HCT116 (cell line): Measurements from ENCODE around the gene IFI16. TPM values are rescaled to one million over a fixed set of nuclear protein-coding genes. Genes with fewer than 3 reads are reported as not detected.

ENCODE experiments used
- ATAC-seq: fragments of 200-7000 bp; cut with Tn5 transposase; 2 replicates; pipeline ENCODE4 v1.9.1; 2020; ENCODE audit warnings: mild to moderate bottlenecking, moderate library complexity
- BruUV-seq: library from RNA; stranded (reverse); fragments of 400-500 nt; replicated peaks from 2 replicates; lab custom pipeline; 2021; lab: Mats Ljungman, UMichigan
- CTCF ChIA-PET: fragments of 300-600 bp; sonication (Branson Sonifier 250); formaldehyde crosslinking; loops from one replicate; lab custom pipeline; 2021; ENCODE audit warnings: antibody characterized with exemption; lab: Charles Lee
- POLR2A ChIA-PET: fragments of 300-600, 350-600 bp; sonication (Branson Sonifier 250); formaldehyde crosslinking; loops from one replicate; lab custom pipeline; 2021; ENCODE audit warnings: antibody characterized with exemption; lab: Charles Lee
- RAD21 ChIA-PET, 2 experiments: fragments of 300-600 bp; sonication (Branson Sonifier 250); formaldehyde crosslinking; loops; one replicate each; lab custom pipeline; 2023; ENCODE audit warnings: low total read pairs in 2 of 2; ENCODE audit not compliant: uncharacterized antibody in 2 of 2, unreplicated experiment in 2 of 2, low non-redundant PET in 1 of 2; lab: Charles Lee
- DNase-seq: peaks from one replicate; pipeline ENCODE4 v3.0.0-alpha.2; 2010; ENCODE audit warnings: low read depth, low spot score
- H2AFZ ChIP-seq: fragments of 200-600 bp; shearing (Covaris generic), sonication (generic); 2 replicates; pipeline ENCODE4 v1.6.1; 2017; ENCODE audit warnings: low read depth, mixed run types, mixed read lengths, antibody characterized with exemption, low read length; ENCODE audit not compliant: poor library complexity, severe bottlenecking
- H3K27ac ChIP-seq: 2 replicates; pipeline ENCODE4 v1.5.1; 2012; ENCODE audit warnings: low read depth, low read length
- H3K27me3 ChIP-seq: fragments of 200-600 bp; sonication (generic); 2 replicates; pipeline ENCODE4 v1.6.1; 2016; ENCODE audit warnings: mixed run types, low read length, mixed read lengths; ENCODE audit not compliant: insufficient read depth
- H3K36me3 ChIP-seq, 2 experiments: fragments of 200-500 bp in 1 of 2; fragments of 200-600 bp in 1 of 2; sonication (Bioruptor generic) in 1 of 2; sonication (generic) in 1 of 2; 2 replicates each; pipeline versions ENCODE4 v1.5.1 to v1.6.1; 2014 to 2016; ENCODE audit warnings: low read length in 2 of 2, inconsistent platforms in 1 of 2, mixed read lengths in 1 of 2, mixed run types in 1 of 2; ENCODE audit not compliant: insufficient read depth in 2 of 2, control insufficient read depth in 1 of 2
- H3K4me1 ChIP-seq, 2 experiments: fragments of 200-600 bp in 1 of 2; sonication (generic) in 1 of 2; 2 replicates each; pipeline versions ENCODE4 v1.5.1 to v1.6.1; 2012 to 2017; ENCODE audit warnings: low read length in 2 of 2, inconsistent platforms in 1 of 2, mild to moderate bottlenecking in 1 of 2, mixed read lengths in 1 of 2, mixed run types in 1 of 2, moderate library complexity in 1 of 2; ENCODE audit not compliant: insufficient read depth in 2 of 2, control insufficient read depth in 1 of 2
- H3K4me2 ChIP-seq: fragments of 200-600 bp; sonication (generic); 2 replicates; pipeline ENCODE4 v1.6.1; 2017; ENCODE audit warnings: mixed run types, low read length, mixed read lengths
- H3K4me3 ChIP-seq, 2 experiments: fragments of 200-600 bp in 1 of 2; sonication (generic) in 1 of 2; replicated peaks in 1 of 2; 2 replicates each; pipeline ENCODE4 v1.5.1; 2011 to 2016; ENCODE audit warnings: low read length in 2 of 2, control low read depth in 1 of 2, low read depth in 1 of 2, mild to moderate bottlenecking in 1 of 2, mixed read lengths in 1 of 2, mixed run types in 1 of 2
- H3K79me2 ChIP-seq: fragments of 200-600 bp; sonication (generic); 2 replicates; pipeline ENCODE4 v1.6.1; 2017; ENCODE audit warnings: mild to moderate bottlenecking, mixed run types, low read length, moderate library complexity, mixed read lengths; ENCODE audit not compliant: insufficient read depth
- H3K9ac ChIP-seq: fragments of 200-600 bp; sonication (generic); 2 replicates; pipeline ENCODE4 v1.6.1; 2016; ENCODE audit warnings: low read length, mixed read lengths
- H3K9me2 ChIP-seq: fragments of 200-600 bp; sonication (generic), shearing (Covaris generic); 2 replicates; pipeline ENCODE4 v1.6.1; 2017; ENCODE audit warnings: mixed run types, mild to moderate bottlenecking, moderate library complexity; ENCODE audit not compliant: insufficient read depth
- H3K9me3 ChIP-seq, 2 experiments: fragments of 200-500 bp in 1 of 2; fragments of 200-600 bp in 1 of 2; sonication (Bioruptor generic) in 1 of 2; sonication (generic) in 1 of 2; 2 replicates each; pipeline ENCODE4 v1.6.1; 2014 to 2017; ENCODE audit warnings: low read length in 2 of 2, mixed read lengths in 2 of 2, inconsistent platforms in 1 of 2, low read depth in 1 of 2, mild to moderate bottlenecking in 1 of 2, mixed run types in 1 of 2, moderate library complexity in 1 of 2; ENCODE audit not compliant: control insufficient read depth in 1 of 2, insufficient read depth in 1 of 2
- H4K20me1 ChIP-seq: fragments of 200-600 bp; sonication (generic), shearing (Covaris generic); 2 replicates; pipeline ENCODE4 v1.6.1; 2017; ENCODE audit warnings: mixed run types, mild to moderate bottlenecking, moderate library complexity; ENCODE audit not compliant: insufficient read depth
- CBX3 ChIP-seq: IDR thresholded peaks from 2 replicates; pipeline ENCODE4 v1.6.1; 2012; ENCODE audit warnings: low read depth
- CEBPB ChIP-seq: IDR thresholded peaks from 2 replicates; pipeline ENCODE4 v1.6.1; 2012; ENCODE audit warnings: low read depth
- CTCF ChIP-seq, 3 experiments: fragments of 200-600 bp in 1 of 3; sonication (generic) in 1 of 3; IDR thresholded peaks in 2 of 3; conservative IDR thresholded peaks in 1 of 3; 2 replicates each; pipeline ENCODE4 v1.5.1; 2012 to 2017; ENCODE audit warnings: low read depth in 2 of 3, low read length in 2 of 3, antibody characterized with exemption in 1 of 3, borderline replicate concordance in 1 of 3, control low read depth in 1 of 3, mild to moderate bottlenecking in 1 of 3, mixed read lengths in 1 of 3, mixed run types in 1 of 3, moderate library complexity in 1 of 3; ENCODE audit not compliant: insufficient read depth in 1 of 3
- EGR1 ChIP-seq: IDR thresholded peaks from 2 replicates; pipeline ENCODE4 v1.6.1; 2012; ENCODE audit warnings: low read depth
- ELF1 ChIP-seq: IDR thresholded peaks from 2 replicates; pipeline ENCODE4 v1.6.1; 2012; ENCODE audit warnings: low read depth, borderline replicate concordance
- EZH2 ChIP-seq: fragments of 200-600 bp; sonication (generic); IDR thresholded peaks from 2 replicates; pipeline ENCODE4 v1.6.1; 2017; ENCODE audit warnings: antibody characterized with exemption, mixed run types
- EZH2phosphoT487 ChIP-seq: fragments of 200-600 bp; IDR thresholded peaks from 2 replicates; pipeline ENCODE4 v1.6.1; 2018; ENCODE audit warnings: antibody characterized with exemption, borderline replicate concordance
- FOSL1 ChIP-seq: IDR thresholded peaks from 2 replicates; pipeline ENCODE4 v1.6.1; 2012; ENCODE audit warnings: low read depth
- JUND ChIP-seq: IDR thresholded peaks from 2 replicates; pipeline ENCODE4 v1.6.1; 2012
- MAX ChIP-seq: IDR thresholded peaks from 2 replicates; pipeline ENCODE4 v1.6.1; 2012
- REST ChIP-seq: IDR thresholded peaks from 2 replicates; pipeline ENCODE4 v1.6.1; 2012; ENCODE audit warnings: low read depth
- SIN3A ChIP-seq: IDR thresholded peaks from 2 replicates; pipeline ENCODE4 v1.6.1; 2012; ENCODE audit warnings: low read depth
- SRF ChIP-seq: IDR thresholded peaks from 2 replicates; pipeline ENCODE4 v1.6.1; 2012; ENCODE audit warnings: low read depth
- TCF7L2 ChIP-seq: IDR thresholded peaks from 2 replicates; pipeline ENCODE4 v1.7.0; 2011; ENCODE audit warnings: borderline replicate concordance, inconsistent platforms; ENCODE audit not compliant: insufficient read depth, insufficient read length; ENCODE audit errors: extremely low read depth
- YY1 ChIP-seq: IDR thresholded peaks from 2 replicates; pipeline ENCODE4 v1.6.1; 2011; ENCODE audit warnings: low read length, low read depth, moderate library complexity, mild to moderate bottlenecking; ENCODE audit not compliant: insufficient replicate concordance; ENCODE audit errors: extremely low read depth
- ZFX ChIP-seq: fragments of 450-650 bp; IDR thresholded peaks from 2 replicates; pipeline ENCODE4 v1.6.1; 2017
- intact Hi-C: fragments of 100-400 bp; cut with micrococcal nuclease; formaldehyde crosslinking; loops from 2 replicates; pipeline ENCODE4 v1.10.0; 2022
- total RNA-seq: library from RNA; stranded (reverse); gene quantifications from one replicate; pipeline ENCODE4 v1.2.1, GENCODE V29; 2021; ENCODE audit not compliant: unreplicated experiment

The IFI16 gene
- total RNA-seq, 1 experiment from 2014 or later: 1.6 TPM

GRCh38 chr1:158998037-158998780 lies 11.5 kb upstream of the IFI16 start:
- no TSS peak for BruUV-seq
- Histone ChIP-seq H3K9me2 (no peaks in the 10 kb centered on the region), H3K9ac (no peak overlapping the region), H3K4me3 (no peak overlapping the region), H3K4me2 (no peak overlapping the region), H3K27ac (no peak overlapping the region), H2AFZ (no peak overlapping the region), H3K4me1 (peaks cover 6 to 8% of the 10 kb centered on the region in 2 experiments), H3K9me3 (no peaks in the 10 kb centered on the region), H3K36me3 (no peaks in the 10 kb centered on the region), H3K27me3 (no peaks in the 10 kb centered on the region), H3K79me2 (no peaks in the 10 kb centered on the region), H4K20me1 (no peaks in the 10 kb centered on the region)
- TF ChIP-seq CEBPB (no peak), EZH2phosphoT487 (no peak), YY1 (no peak), ELF1 (no peak), EZH2 (no peak), SIN3A (no peak), REST (no peak), CBX3 (no peak), EGR1 (no peak), ZFX (no peak), CTCF (IDR thresholded peaks at IDR 0.05 in 2 of 3, conservative IDR thresholded peaks at IDR 0.05 in 1 of 3; ENCODE audit: borderline replicate concordance in 1 of 3, insufficient read depth in 1 of 3, low read depth in 2 of 3, low read length in 2 of 3) (no peak), TCF7L2 (no peak), SRF (no peak), JUND (no peak), MAX (no peak), FOSL1 (no peak)
- ChIA-PET RAD21 (no interaction called here), POLR2A (no interaction called here), CTCF (interaction anchor here (0.6 to 1.3 kb wide), 8 partner anchors 8 to 877 kb away, joined by 3 to 7 read pairs (median 3); no protein-coding TSS in a partner anchor)
- DNase-seq: no peak
- ATAC-seq: no peak; the same call in 1 of the 2 replicates
- intact Hi-C loops: loop anchor here (1.0 to 10.0 kb wide), 4 partner anchors 490 to 1036 kb away; no protein-coding TSS in a partner anchor
